ENCODE results near the gene PRM2.

PRM2 gene

GRCh38 chr16:11315510-11315909 lies 39.2 kb upstream of the PRM2 start (continued):
- TF ChIP-seq ZIC2 (tag by site-specific recombination; IDR thresholded peaks at IDR 0.05) (peak; percentile 34), GLIS1 (tag by site-specific recombination; IDR thresholded peaks at IDR 0.05) (peak; percentile 14; the same call in 1 of the 2 replicates), PRDM10 (tag by site-specific recombination; IDR thresholded peaks at IDR 0.05) (no peak)

GRCh38 chr16:11314309-11314894 lies 38.1 kb upstream of the PRM2 start:
- ChIA-PET CTCF (no interaction called here), POLR2A (no interaction called here)
- Histone ChIP-seq H3K9me3 (ENCODE audit: control insufficient read depth, insufficient read depth, low read depth, low read length) (no peaks in the 10 kb centered on the region), H3K4me3 (ENCODE audit: low read depth, low read length) (no peak overlapping the region), H3K36me3 (ENCODE audit: control insufficient read depth in 2 of 2, insufficient read depth in 1 of 2, low read length in 2 of 2) (no peaks in the 10 kb centered on the region), H3K4me1 (ENCODE audit: control insufficient read depth, insufficient read depth, low read length) (no peaks in the 10 kb centered on the region), H3K27ac (ENCODE audit: extremely low read depth, low read depth, low read length) (no peak overlapping the region)
- TF ChIP-seq ZNF629 (tag by site-specific recombination; IDR thresholded peaks at IDR 0.05): no peak

DNA sequence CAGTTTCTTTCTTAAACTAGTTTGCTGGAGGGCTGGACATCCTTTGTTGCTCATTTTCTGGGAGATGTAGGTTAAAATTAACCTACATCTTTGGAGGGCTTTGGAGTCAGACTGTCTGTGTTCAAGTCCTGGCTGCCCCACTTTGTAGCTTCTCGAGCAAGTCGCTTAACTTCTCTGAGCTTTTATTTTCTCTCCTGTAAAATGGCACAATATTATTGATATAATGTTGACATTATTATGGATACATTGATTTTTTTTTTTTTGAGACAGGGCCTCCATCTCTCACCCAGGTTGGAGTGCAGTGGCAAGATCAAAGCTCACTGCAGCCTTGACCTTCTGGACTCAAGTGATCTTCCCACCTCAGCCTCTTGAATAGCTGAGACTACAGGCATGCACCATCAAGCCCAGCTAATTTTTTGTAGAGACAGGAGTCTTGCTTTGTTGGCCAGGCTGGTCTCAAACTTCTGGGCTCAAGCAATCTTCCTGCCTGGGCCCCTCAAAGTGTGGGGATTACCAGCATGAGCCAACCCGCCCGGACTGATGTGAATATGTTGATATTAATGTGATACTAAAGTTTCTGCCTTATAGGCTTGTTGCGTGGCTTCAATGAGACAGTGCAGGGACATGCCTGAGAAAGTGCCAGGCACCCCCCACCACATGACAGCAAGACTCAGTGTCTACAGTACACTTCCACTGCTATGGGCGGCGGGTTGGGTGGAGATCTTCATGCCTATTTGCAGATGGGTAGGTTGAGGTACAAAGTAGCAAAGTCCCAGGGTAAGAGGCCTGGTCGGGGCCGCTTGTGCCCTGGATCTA lies 37.4 kb upstream of the PRM2 start:
- ChIA-PET POLR2A (interaction anchor here (1.5 kb wide), 1 partner anchor 58 kb away, joined by 6 read pairs; the partner anchor contains the start of gene SOCS1), CTCF (interaction anchor here (0.6 kb wide), 1 partner anchor 286 kb away, joined by 3 read pairs; no protein-coding TSS in a partner anchor)
- Histone ChIP-seq H3K36me3 (ENCODE audit: control insufficient read depth in 2 of 2, insufficient read depth in 1 of 2, low read length in 2 of 2) (no peaks in the 10 kb centered on the region), H3K4me1 (ENCODE audit: control insufficient read depth, insufficient read depth, low read length) (no peaks in the 10 kb centered on the region), H3K9me3 (ENCODE audit: control insufficient read depth, insufficient read depth, low read depth, low read length) (no peaks in the 10 kb centered on the region), H3K27ac (ENCODE audit: extremely low read depth, low read depth, low read length) (no peak overlapping the region), H3K4me3 (ENCODE audit: low read depth, low read length) (no peak overlapping the region)
- TF ChIP-seq KLF7 (tag by site-specific recombination; IDR thresholded peaks at IDR 0.05; ENCODE audit: borderline replicate concordance): no peak
- TF ChIP-seq, protein P1, sequence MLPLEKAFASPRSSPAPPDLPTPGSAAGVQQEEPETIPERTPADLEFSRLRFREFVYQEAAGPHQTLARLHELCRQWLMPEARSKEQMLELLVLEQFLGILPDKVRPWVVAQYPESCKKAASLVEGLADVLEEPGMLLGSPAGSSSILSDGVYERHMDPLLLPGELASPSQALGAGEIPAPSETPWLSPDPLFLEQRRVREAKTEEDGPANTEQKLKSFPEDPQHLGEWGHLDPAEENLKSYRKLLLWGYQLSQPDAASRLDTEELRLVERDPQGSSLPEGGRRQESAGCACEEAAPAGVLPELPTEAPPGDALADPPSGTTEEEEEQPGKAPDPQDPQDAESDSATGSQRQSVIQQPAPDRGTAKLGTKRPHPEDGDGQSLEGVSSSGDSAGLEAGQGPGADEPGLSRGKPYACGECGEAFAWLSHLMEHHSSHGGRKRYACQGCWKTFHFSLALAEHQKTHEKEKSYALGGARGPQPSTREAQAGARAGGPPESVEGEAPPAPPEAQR (tag by site-specific recombination; IDR thresholded peaks at IDR 0.05): no peak
- TF ChIP-seq REST (tag by site-specific recombination; IDR thresholded peaks at IDR 0.05): no peak
- no peak for TF ChIP-seq ZNF549 (tag by site-specific recombination; IDR thresholded peaks at IDR 0.05)
- TF ChIP-seq ZSCAN23 (tag by site-specific recombination; IDR thresholded peaks at IDR 0.05): no peak
- TF ChIP-seq ZNF529 (tag by site-specific recombination; IDR thresholded peaks at IDR 0.05; ENCODE audit: insufficient replicate concordance): no peak
- TF ChIP-seq ZNF701 (tag by site-specific recombination; IDR thresholded peaks at IDR 0.05): no peak
- no peak for TF ChIP-seq ZNF398 (tag by site-specific recombination; IDR thresholded peaks at IDR 0.05)
- TF ChIP-seq ZBTB20 (tag by site-specific recombination; IDR thresholded peaks at IDR 0.05): no peak
- TF ChIP-seq ZNF785 (tag by site-specific recombination; IDR thresholded peaks at IDR 0.05): no peak
- TF ChIP-seq, protein P2, sequence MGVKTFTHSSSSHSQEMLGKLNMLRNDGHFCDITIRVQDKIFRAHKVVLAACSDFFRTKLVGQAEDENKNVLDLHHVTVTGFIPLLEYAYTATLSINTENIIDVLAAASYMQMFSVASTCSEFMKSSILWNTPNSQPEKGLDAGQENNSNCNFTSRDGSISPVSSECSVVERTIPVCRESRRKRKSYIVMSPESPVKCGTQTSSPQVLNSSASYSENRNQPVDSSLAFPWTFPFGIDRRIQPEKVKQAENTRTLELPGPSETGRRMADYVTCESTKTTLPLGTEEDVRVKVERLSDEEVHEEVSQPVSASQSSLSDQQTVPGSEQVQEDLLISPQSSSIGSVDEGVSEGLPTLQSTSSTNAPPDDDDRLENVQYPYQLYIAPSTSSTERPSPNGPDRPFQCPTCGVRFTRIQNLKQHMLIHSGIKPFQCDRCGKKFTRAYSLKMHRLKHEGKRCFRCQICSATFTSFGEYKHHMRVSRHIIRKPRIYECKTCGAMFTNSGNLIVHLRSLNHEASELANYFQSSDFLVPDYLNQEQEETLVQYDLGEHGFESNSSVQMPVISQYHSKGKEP (tag by site-specific recombination; IDR thresholded peaks at IDR 0.05): no peak
- no peak for TF ChIP-seq BCL11A (tag by site-specific recombination; IDR thresholded peaks at IDR 0.05; ENCODE audit: low read depth)
- no peak for TF ChIP-seq GLIS2 (tag by site-specific recombination; IDR thresholded peaks at IDR 0.05)
- TF ChIP-seq ZBTB17 (tag by site-specific recombination; IDR thresholded peaks at IDR 0.05): no peak
- no peak for TF ChIP-seq IKZF3 (tag by site-specific recombination; IDR thresholded peaks at IDR 0.05)

Data from HEK293 (cell line).